MM.1S (cell line): ENCODE results near the gene CACNG4.

Experiments
- DNase-seq: peaks from one replicate; pipeline ENCODE4 v3.0.0-alpha.2; 2015
- H2AFZ ChIP-seq: fragments of 300-600 bp; sonication (generic); 2 replicates; pipeline ENCODE4 v1.6.0; 2016; ENCODE audit warnings: antibody characterized with exemption, low read length
- H3F3A ChIP-seq: fragments of 300-600 bp; sonication (generic); 2 replicates; pipeline ENCODE4 v1.6.1; 2016; ENCODE audit warnings: mild to moderate bottlenecking, antibody characterized with exemption, low read length, moderate library complexity, mixed read lengths; ENCODE audit not compliant: insufficient read depth
- H3K27ac ChIP-seq: fragments of 300-600 bp; sonication (generic); 2 replicates; pipeline ENCODE4 v1.5.1; 2016; ENCODE audit warnings: mild to moderate bottlenecking, low read length
- H3K27me3 ChIP-seq: fragments of 300-600 bp; sonication (generic); replicated peaks from 2 replicates; pipeline ENCODE4 v1.6.0; 2016; ENCODE audit warnings: low read length; ENCODE audit not compliant: insufficient read depth
- H3K36me3 ChIP-seq: fragments of 300-600 bp; sonication (generic); replicated peaks from 2 replicates; pipeline ENCODE4 v1.6.1; 2016; ENCODE audit warnings: mild to moderate bottlenecking, low read length, mixed read lengths; ENCODE audit not compliant: insufficient read depth
- H3K4me1 ChIP-seq: fragments of 300-600 bp; sonication (generic); 2 replicates; pipeline ENCODE4 v1.6.1; 2016; ENCODE audit warnings: low read length, mixed read lengths
- H3K4me2 ChIP-seq: fragments of 300-600 bp; sonication (generic); 2 replicates; pipeline ENCODE4 v1.6.0; 2016; ENCODE audit warnings: low read depth, low read length
- H3K4me3 ChIP-seq: fragments of 300-600 bp; sonication (generic); 2 replicates; pipeline ENCODE4 v1.5.1; 2016; ENCODE audit warnings: low read length, mixed read lengths
- H3K79me2 ChIP-seq: fragments of 300-600 bp; sonication (generic); 2 replicates; pipeline ENCODE4 v1.6.1; 2016; ENCODE audit warnings: mixed run types, low read length, mixed read lengths
- H3K9ac ChIP-seq: fragments of 300-600 bp; sonication (generic); 2 replicates; pipeline ENCODE4 v1.6.1; 2016; ENCODE audit warnings: low read length, mixed read lengths
- H3K9me2 ChIP-seq: fragments of 300-600 bp; sonication (generic); replicated peaks from 2 replicates; pipeline ENCODE4 v1.6.1; 2016; ENCODE audit warnings: mild to moderate bottlenecking, low read length, mixed read lengths; ENCODE audit not compliant: insufficient read depth
- H3K9me3 ChIP-seq: fragments of 300-600 bp; sonication (generic); replicated peaks from 2 replicates; pipeline ENCODE4 v1.6.1; 2016; ENCODE audit warnings: mild to moderate bottlenecking, low read length, mixed read lengths; ENCODE audit not compliant: insufficient read depth
- H4K20me1 ChIP-seq: fragments of 300-600 bp; sonication (generic); 2 replicates; pipeline ENCODE4 v1.6.1; 2016; ENCODE audit warnings: mild to moderate bottlenecking, low read length, moderate library complexity, mixed read lengths; ENCODE audit not compliant: insufficient read depth
- EZH2 ChIP-seq: fragments of 300-600 bp; sonication (generic); optimal IDR thresholded peaks from 2 replicates; pipeline ENCODE3; 2017; ENCODE audit warnings: low read depth, mild to moderate bottlenecking, antibody characterized with exemption, low read length, mixed read lengths
- EZH2phosphoT487 ChIP-seq: fragments of 300-600 bp; sonication (generic); IDR thresholded peaks from 2 replicates; pipeline ENCODE4 v1.6.1; 2018; ENCODE audit warnings: antibody characterized with exemption, low read length
- TF ChIP-seq, protein P1 (sequence below): fragments of 300-600 bp; sonication (generic); IDR thresholded peaks from 2 replicates; pipeline ENCODE4 v1.5.1; 2016; ENCODE audit warnings: antibody characterized with exemption, low read length, mixed read lengths

CACNG4 gene

GRCh38 chr17:66955821-66956220 is 8.7 kb upstream of the CACNG4 start:
- H3K9me2 ChIP-seq = no peaks in the 10 kb centered on the region
- no peak overlapping the region for H3K27ac ChIP-seq
- DNase-seq = no peak
- no peak overlapping the region for H3K9ac ChIP-seq
- TF ChIP-seq, protein P1, sequence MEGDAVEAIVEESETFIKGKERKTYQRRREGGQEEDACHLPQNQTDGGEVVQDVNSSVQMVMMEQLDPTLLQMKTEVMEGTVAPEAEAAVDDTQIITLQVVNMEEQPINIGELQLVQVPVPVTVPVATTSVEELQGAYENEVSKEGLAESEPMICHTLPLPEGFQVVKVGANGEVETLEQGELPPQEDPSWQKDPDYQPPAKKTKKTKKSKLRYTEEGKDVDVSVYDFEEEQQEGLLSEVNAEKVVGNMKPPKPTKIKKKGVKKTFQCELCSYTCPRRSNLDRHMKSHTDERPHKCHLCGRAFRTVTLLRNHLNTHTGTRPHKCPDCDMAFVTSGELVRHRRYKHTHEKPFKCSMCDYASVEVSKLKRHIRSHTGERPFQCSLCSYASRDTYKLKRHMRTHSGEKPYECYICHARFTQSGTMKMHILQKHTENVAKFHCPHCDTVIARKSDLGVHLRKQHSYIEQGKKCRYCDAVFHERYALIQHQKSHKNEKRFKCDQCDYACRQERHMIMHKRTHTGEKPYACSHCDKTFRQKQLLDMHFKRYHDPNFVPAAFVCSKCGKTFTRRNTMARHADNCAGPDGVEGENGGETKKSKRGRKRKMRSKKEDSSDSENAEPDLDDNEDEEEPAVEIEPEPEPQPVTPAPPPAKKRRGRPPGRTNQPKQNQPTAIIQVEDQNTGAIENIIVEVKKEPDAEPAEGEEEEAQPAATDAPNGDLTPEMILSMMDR = no peak
- TF ChIP-seq EZH2 (no peak), EZH2phosphoT487 (no peak)
- no peak overlapping the region for H3K4me3 ChIP-seq
- no peaks in the 10 kb centered on the region for H3F3A ChIP-seq
- H2AFZ ChIP-seq = no peak overlapping the region
- no peaks in the 10 kb centered on the region for H4K20me1 ChIP-seq
- H3K36me3 ChIP-seq = no peaks in the 10 kb centered on the region
- H3K27me3 ChIP-seq = no peaks in the 10 kb centered on the region; the same call in 1 of the 2 replicates
- H3K9me3 ChIP-seq = no peaks in the 10 kb centered on the region
- H3K4me1 ChIP-seq = no peaks in the 10 kb centered on the region
- no peak overlapping the region for H3K4me2 ChIP-seq
- no peaks in the 10 kb centered on the region for H3K79me2 ChIP-seq

DNA sequence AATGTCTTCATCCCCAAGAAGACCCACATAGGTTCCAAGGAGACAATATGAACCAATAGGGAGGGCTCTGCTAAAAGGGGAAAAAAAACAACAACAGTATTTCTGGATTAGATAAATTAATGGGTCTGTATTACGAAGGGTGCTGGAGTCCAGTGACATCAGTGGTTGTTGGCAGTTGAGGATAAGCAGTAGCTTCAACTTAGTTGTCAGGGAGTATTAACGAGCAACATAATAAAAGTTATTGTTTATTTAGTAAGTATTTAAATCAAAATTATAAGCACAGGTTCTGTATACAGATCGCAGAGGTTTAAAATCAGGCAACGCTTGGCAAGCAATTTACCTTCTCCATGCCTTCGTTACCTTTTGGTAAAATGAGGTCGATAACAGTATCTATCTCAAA is 7.6 kb upstream of the CACNG4 start:
- DNase-seq = no peak
- no peaks in the 10 kb centered on the region for H3K79me2 ChIP-seq

DNA sequence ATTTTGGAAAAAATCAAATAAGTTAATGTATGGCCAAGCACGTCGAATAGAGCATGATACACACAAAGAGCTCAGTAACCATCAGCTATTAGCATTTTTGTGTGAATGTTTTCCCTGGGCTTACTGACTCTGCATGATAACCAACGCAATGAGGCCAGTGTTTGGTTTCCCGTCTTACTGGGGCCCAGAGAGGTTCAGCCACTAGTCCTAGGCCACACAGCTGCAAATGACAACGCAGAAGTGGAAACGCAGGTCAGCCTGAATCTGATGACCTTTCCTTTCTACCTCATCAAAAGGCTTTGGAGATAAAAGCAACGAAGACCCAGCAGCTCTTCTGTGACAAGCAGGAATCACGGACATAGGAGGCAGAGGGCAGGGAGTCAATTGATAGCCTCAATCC is 7.2 kb upstream of the CACNG4 start:
- H2AFZ ChIP-seq = no peak overlapping the region
- no peaks in the 10 kb centered on the region for H3K9me2 ChIP-seq
- H4K20me1 ChIP-seq = no peaks in the 10 kb centered on the region
- H3K9me3 ChIP-seq = no peaks in the 10 kb centered on the region
- H3K27ac ChIP-seq = no peak overlapping the region
- H3K27me3 ChIP-seq = peaks cover 4% of the 10 kb centered on the region
- no peaks in the 10 kb centered on the region for H3K79me2 ChIP-seq
- no peak for DNase-seq
- no peaks in the 10 kb centered on the region for H3K4me1 ChIP-seq
- H3K4me2 ChIP-seq = no peak overlapping the region
- TF ChIP-seq EZH2phosphoT487 = no peak
- TF ChIP-seq, protein P1 = no peak
- no peak for TF ChIP-seq EZH2
- no peaks in the 10 kb centered on the region for H3K36me3 ChIP-seq
- no peak overlapping the region for H3K4me3 ChIP-seq
- H3K9ac ChIP-seq = no peak overlapping the region
- H3F3A ChIP-seq = no peaks in the 10 kb centered on the region

More for the DNA sequence above, 7.6 kb upstream of the CACNG4 start:
- Histone ChIP-seq H3K9me2 (no peaks in the 10 kb centered on the region), H3K9me3 (no peaks in the 10 kb centered on the region), H3K4me1 (no peaks in the 10 kb centered on the region), H3K36me3 (no peaks in the 10 kb centered on the region), H3K9ac (no peak overlapping the region), H2AFZ (no peak overlapping the region), H3K27ac (no peak overlapping the region), H3K27me3 (no peaks in the 10 kb centered on the region; the same call in 1 of the 2 replicates), H3F3A (no peaks in the 10 kb centered on the region), H4K20me1 (no peaks in the 10 kb centered on the region), H3K4me2 (no peak overlapping the region), H3K4me3 (no peak overlapping the region)
- TF ChIP-seq EZH2 = no peak
- no peak for TF ChIP-seq EZH2phosphoT487
- TF ChIP-seq, protein P1 = no peak
